Measurements from ENCODE around the gene USP7. TPM values are rescaled to one million over a fixed set of nuclear protein-coding genes. Genes with fewer than 3 reads are reported as not detected.

The USP7 gene
- polyA plus RNA-seq, 3 donors: 2.4 to 31.7 (median 4.1) TPM

GRCh38 chr16:8900343-8900742 is 63.4 kb downstream of the USP7 start:
- peaks cover 45% of the 10 kb centered on the region for H4K20me1 ChIP-seq (ENCODE audit: insufficient read depth, low read length)
- Mint-ChIP-seq H3K27me3 (ENCODE audit: low read depth in 3 of 3) (peaks cover 0 to 2% (median 0%) of the 10 kb centered on the region in 3 donors), H3K4me3 (no peak overlapping the region), H3K36me3 (peaks cover 89 to 97% of the 10 kb centered on the region in 2 donors), H3K27ac (peak overlapping the region in 1 of 7 donors; percentile 58), H3K4me1 (no peaks in the 10 kb centered on the region), H3K9me3 (no peaks in the 10 kb centered on the region)
- H3K27me3 ChIP-seq (ENCODE audit: control insufficient read depth in 2 of 2, insufficient read depth in 2 of 2, low read length in 2 of 2): no peaks in the 10 kb centered on the region
- no peaks in the 10 kb centered on the region for H3K4me1 ChIP-seq (ENCODE audit: control insufficient read depth in 1 of 2, insufficient read depth in 2 of 2, low read length in 2 of 2)
- no peaks in the 10 kb centered on the region for H3K9me3 ChIP-seq (replicated peaks in 1 of 2; ENCODE audit: control insufficient read depth in 1 of 2, insufficient read depth in 1 of 2, low read length in 2 of 2)
- no peak overlapping the region for H3K27ac ChIP-seq (ENCODE audit: low read depth in 1 of 2, low read length in 2 of 2)
- peaks cover 96 to 99% of the 10 kb centered on the region in 2 donors for H3K36me3 ChIP-seq (replicated peaks in 1 of 2; ENCODE audit: control insufficient read depth in 1 of 2, insufficient read depth in 2 of 2, low read length in 2 of 2)
- TF ChIP-seq, protein P1, sequence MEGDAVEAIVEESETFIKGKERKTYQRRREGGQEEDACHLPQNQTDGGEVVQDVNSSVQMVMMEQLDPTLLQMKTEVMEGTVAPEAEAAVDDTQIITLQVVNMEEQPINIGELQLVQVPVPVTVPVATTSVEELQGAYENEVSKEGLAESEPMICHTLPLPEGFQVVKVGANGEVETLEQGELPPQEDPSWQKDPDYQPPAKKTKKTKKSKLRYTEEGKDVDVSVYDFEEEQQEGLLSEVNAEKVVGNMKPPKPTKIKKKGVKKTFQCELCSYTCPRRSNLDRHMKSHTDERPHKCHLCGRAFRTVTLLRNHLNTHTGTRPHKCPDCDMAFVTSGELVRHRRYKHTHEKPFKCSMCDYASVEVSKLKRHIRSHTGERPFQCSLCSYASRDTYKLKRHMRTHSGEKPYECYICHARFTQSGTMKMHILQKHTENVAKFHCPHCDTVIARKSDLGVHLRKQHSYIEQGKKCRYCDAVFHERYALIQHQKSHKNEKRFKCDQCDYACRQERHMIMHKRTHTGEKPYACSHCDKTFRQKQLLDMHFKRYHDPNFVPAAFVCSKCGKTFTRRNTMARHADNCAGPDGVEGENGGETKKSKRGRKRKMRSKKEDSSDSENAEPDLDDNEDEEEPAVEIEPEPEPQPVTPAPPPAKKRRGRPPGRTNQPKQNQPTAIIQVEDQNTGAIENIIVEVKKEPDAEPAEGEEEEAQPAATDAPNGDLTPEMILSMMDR (IDR thresholded peaks at IDR 0.05): no peak
- no peak overlapping the region for H3K4me2 ChIP-seq (replicated peaks; ENCODE audit: extremely low read depth, low read length, poor library complexity, severe bottlenecking)
- intact Hi-C loops (cut with micrococcal nuclease): loop anchor here (10.0 kb wide), 2 partner anchors 54 to 234 kb away; no protein-coding TSS in a partner anchor
- H3K79me2 ChIP-seq (ENCODE audit: insufficient read depth, low read length): no peaks in the 10 kb centered on the region
- H2AFZ ChIP-seq (ENCODE audit: insufficient read depth, low read depth, low read length, poor library complexity, severe bottlenecking): no peak overlapping the region
- whole genome bisulfite sequencing (ENCODE audit: insufficient coverage): 100% methylated on average over 1 of the region's 5 CpGs
- H3K9ac ChIP-seq (ENCODE audit: insufficient read depth, low read length, poor library complexity, severe bottlenecking): no peak overlapping the region
- no peak for DNase-seq
- no peak overlapping the region for H3K4me3 ChIP-seq (replicated peaks in 1 of 3; ENCODE audit: low read depth in 2 of 3, low read length in 3 of 3)

DNA sequence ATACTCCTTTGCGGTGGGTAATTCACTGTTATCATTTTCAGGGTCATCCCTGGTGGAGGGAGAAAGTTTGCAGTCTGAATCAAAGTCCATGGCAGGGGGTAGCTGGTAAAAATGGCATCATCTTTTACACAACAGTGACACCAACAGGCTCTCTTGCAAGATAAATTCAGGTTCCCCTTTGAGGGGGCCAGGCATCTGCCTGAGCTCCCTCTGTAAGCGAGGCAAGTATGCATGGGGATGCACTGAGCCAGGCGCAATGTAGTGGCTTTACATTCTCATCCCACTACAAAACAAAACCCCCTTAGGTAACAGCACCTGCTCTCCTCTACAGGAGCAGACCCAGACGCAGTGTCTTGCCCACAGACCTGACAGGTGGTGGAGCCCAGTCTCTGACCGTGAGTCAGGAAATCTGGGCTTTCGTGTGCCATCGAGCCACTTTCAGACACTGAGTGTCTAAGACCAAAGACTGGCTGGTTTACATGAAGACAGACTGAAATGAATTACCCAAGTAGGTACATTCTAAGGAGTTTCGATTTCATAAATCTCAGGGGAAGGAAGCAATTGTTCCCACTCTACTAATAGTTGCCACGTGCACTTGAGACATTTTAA is 63.9 kb downstream of the USP7 start:
- H3K9me3 Mint-ChIP-seq: no peaks in the 10 kb centered on the region
- Histone ChIP-seq H3K27ac (ENCODE audit: low read depth in 1 of 2, low read length in 2 of 2) (no peak overlapping the region), H3K9me3 (replicated peaks in 1 of 2; ENCODE audit: control insufficient read depth in 1 of 2, insufficient read depth in 1 of 2, low read length in 2 of 2) (no peaks in the 10 kb centered on the region), H2AFZ (ENCODE audit: insufficient read depth, low read depth, low read length, poor library complexity, severe bottlenecking) (no peak overlapping the region), H3K27me3 (ENCODE audit: control insufficient read depth in 2 of 2, insufficient read depth in 2 of 2, low read length in 2 of 2) (no peaks in the 10 kb centered on the region), H3K4me2 (replicated peaks; ENCODE audit: extremely low read depth, low read length, poor library complexity, severe bottlenecking) (no peak overlapping the region), H3K79me2 (ENCODE audit: insufficient read depth, low read length) (no peaks in the 10 kb centered on the region), H3K4me1 (ENCODE audit: control insufficient read depth in 1 of 2, insufficient read depth in 2 of 2, low read length in 2 of 2) (no peaks in the 10 kb centered on the region), H3K4me3 (replicated peaks in 1 of 3; ENCODE audit: low read depth in 2 of 3, low read length in 3 of 3) (no peak overlapping the region), H3K36me3 (replicated peaks in 1 of 2; ENCODE audit: control insufficient read depth in 1 of 2, insufficient read depth in 2 of 2, low read length in 2 of 2) (peaks cover 96 to 99% of the 10 kb centered on the region in 2 donors), H3K9ac (ENCODE audit: insufficient read depth, low read length, poor library complexity, severe bottlenecking) (no peak overlapping the region), H4K20me1 (ENCODE audit: insufficient read depth, low read length) (peaks cover 44% of the 10 kb centered on the region)
- H3K27ac Mint-ChIP-seq: peak overlapping the region in 1 of 7 donors; percentile 58
- H3K4me1 Mint-ChIP-seq: no peaks in the 10 kb centered on the region
- TF ChIP-seq, protein P1 (IDR thresholded peaks at IDR 0.05): no peak
- H3K4me3 Mint-ChIP-seq: no peak overlapping the region
- H3K36me3 Mint-ChIP-seq: peaks cover 90 to 97% of the 10 kb centered on the region in 2 donors
- 91% methylated on average over 6 of the region's 9 CpGs for WGBS (ENCODE audit: insufficient coverage)
- DNase-seq: no peak
- intact Hi-C loops (cut with micrococcal nuclease): loop anchor here (10.0 kb wide), 2 partner anchors 55 to 235 kb away; no protein-coding TSS in a partner anchor
- H3K27me3 Mint-ChIP-seq (ENCODE audit: low read depth in 3 of 3): peaks cover 0 to 2% (median 0%) of the 10 kb centered on the region in 3 donors
